ENCODE measurements around the gene TRERF1.

GRCh38 chr6:42339991-42340401 is 111.7 kb downstream of the TRERF1 start:
- TF ChIP-seq CTCF (IDR thresholded peaks at IDR 0.05; ENCODE audit: insufficient read depth, low read length, poor library complexity, severe bottlenecking) (no peak), EZH2phosphoT487 (conservative IDR thresholded peaks at IDR 0.05; ENCODE audit: low read length) (no peak)
